ENCODE results near the gene ANKRD24.
"Not testable (repeated sequence)": the region's sequence is repeated elsewhere in the genome, so short reads cannot be mapped to it uniquely, and the experiment has no call there.

ANKRD24 gene

DNA sequence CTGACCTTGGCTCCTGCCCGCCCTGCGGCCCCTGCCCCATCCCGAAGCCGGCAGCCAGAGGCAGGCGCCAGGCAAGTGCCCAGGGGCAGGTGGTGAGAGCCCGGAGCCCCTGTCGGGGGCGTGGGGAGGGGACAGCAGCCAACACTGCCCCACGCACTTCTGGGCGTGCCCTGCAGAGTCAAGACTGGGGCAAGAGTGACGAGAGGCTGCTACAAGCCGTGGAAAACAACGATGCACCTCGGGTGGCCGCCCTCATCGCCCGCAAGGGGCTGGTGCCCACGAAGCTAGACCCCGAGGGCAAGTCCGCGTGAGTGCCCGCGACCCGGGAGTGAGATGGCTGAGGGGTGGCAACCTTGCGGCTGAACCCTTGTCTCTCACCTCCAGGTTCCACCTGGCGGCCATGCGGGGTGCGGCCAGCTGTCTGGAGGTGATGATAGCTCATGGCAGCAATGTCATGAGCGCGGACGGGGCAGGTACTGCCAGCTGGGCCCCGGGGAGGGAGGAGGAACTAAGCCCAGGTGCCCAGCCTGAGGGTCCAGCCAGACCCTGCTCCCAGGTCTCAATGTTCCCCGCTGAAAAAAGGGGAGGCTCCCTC lies 17.3 kb downstream of the ANKRD24 start:
- no peak for DNase-seq

GRCh38 chr19:4200940-4201542 lies 18.6 kb downstream of the ANKRD24 start:
- no peak for DNase-seq

DNA sequence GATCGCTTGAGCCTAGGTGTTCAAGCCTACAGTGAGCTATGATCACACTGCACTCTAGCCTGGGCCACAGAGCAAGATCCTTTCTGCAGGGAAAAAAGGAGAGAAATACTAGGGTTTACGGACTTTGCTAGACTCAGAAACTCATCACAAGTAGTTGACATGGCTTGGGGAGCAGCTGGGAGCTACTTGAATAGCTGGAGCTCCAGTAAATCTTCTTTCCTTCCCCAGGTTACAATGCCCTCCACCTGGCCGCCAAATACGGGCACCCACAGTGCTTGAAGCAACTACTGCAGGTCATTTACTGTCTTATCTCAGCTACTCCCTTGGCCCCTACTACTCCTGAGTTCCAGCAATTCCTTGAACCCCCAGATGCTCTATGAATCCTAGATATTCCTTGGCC lies 19.3 kb downstream of the ANKRD24 start:
- no peak for DNase-seq

DNA sequence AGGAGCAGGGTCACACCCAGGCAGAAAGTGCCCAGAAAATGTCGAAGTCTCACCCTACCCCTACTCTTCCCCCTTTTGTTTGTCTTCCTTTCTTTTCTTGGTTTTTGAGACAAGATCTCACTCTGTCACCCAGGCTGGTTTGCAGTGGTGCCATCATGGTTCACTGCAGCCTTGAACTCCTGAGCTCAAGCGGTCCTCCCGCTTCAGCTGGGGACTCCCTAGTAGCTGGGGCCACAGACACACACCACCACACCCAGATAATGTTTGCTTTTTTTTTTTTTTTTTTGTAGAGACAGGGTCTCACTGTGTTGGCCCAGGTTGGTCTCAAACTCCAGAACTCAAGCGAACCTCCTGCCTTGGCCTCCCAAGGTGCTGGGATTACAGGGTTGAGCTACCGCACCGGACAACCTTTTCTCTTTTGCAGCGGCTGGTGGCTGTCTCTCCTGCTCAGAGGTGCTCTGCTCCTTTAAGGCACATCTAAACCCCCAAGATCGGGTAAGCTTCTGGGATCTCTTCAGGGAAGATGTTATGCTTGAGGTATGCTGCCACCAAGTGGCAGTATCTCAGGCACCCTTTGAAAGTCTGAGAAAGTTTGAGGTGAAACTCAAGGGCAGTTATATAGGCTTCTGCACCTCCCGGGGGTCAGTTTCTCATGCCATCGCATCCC lies 24.5 kb downstream of the ANKRD24 start:
- DNase-seq, result peak in 1 of 2 donors; percentile 24

DNA sequence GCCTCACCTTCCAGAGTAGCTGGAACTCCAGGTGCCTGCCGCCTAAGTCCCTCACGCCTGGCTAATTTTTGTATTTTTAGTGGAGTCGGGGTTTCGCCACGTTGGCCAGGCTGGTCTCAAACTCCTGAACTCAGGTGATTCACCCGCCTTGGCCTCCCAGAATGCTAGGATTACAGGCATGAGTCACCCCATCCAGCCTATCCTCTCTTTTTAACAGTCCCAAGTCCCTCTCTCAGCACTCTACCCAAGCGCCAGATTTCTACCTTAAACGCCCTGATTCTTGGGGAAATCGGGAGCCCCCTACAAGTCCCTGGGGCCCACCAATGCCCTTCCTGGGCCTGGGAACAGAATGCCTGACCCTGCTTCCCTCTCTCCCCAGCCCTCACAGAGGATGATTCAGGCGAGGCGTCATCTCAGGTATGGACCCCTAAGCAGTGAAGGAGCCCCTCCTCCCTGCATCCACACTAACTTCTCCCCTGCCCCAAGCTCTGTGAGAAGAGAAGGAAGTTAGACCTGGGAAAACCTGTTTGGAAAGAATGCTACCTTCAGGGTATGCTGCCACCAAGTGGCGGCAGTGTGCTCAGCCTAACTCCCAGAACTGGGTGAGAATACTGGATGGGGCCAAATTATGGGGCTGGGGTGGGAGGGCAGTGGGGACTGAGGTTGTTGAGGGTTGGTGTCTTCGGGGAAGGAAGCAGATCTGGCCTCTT lies 26.1 kb downstream of the ANKRD24 start:
- peak; percentile 22 to 44 for DNase-seq

GRCh38 chr19:4210166-4210731 lies 27.8 kb downstream of the ANKRD24 start:
- DNase-seq, result no peak

DNA sequence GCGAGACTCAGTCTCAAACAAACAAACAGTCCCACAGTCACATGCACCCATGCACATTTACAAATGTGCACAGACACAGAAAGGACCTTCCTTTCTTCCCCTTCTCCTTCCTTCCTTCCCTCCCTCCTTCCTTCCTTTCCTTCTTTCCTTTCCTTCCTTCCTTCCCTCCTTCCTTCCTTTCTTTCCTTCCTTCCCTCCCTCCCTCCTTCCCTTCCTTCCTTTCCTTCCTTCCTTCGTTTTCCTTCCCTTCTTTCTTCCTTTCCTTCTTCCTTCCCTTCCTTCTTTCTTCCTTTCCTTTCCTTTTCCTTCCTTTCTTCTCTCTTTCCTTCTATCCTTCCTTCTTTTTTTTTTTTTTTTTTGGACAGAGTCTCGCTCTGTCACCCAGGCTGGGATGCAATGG lies 30.6 kb downstream of the ANKRD24 start:
- no peak for DNase-seq

DNA sequence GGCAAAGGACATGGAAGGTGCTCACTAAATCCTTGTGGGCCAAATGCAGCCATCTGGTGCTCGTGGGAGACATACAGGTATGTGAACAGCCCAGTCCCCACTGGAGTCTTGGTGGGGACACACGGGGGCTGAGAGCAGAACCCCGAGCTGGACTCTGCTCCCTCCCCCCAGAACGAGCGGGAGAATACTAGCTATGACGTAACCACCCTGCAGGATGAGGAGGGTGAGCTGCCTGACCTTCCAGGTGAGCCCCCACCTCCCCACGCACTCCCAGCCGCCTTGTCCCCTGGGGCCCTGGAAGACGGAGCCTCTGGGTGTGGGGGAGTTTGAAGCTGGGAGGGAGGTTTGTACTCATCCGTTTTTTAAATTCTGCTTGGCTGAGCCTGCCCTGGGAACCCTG lies 33.3 kb downstream of the ANKRD24 start:
- DNase-seq, result no peak

- DNase-seq, result no peak
Measured at GRCh38 chr19:4216846-4217245, 34.4 kb downstream of the ANKRD24 start.

DNA sequence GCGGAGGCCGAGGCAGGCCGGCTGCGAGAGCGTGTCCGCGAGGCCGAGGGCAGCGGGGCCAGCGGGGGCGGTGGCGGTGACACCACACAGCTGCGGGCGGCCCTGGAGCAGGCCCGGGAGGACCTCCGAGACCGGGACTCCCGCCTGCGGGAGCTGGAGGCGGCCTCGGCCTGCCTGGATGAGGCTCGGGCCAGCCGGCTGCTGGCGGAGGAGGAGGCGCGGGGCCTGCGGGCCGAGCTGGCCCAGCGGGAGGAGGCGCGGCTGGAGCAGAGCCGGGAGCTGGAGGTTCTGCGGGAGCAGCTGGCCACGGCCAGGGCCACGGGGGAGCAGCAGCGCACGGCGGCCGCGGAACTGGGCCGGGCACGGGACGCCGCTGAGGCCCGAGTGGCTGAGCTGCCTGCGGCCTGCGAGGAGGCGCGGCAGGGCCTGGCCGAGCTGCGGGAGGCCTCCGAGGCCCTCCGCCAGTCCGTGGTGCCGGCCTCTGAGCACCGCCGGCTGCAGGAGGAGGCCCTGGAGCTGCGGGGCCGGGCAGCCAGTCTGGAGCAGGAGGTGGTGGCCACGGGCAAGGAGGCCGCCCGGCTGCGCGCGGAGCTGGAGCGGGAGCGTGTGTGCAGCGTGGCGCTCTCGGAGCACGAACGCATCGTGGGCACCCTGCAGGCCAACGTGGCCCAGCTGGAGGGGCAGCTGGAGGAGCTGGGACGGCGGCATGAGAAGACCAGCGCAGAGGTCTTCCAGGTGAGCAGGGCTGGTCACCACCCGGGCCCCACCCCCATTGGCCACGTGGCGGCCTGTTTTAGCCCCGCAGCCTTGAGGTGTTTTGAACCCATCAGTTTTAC lies 35.2 kb downstream of the ANKRD24 start:
- no peak for DNase-seq

DNA sequence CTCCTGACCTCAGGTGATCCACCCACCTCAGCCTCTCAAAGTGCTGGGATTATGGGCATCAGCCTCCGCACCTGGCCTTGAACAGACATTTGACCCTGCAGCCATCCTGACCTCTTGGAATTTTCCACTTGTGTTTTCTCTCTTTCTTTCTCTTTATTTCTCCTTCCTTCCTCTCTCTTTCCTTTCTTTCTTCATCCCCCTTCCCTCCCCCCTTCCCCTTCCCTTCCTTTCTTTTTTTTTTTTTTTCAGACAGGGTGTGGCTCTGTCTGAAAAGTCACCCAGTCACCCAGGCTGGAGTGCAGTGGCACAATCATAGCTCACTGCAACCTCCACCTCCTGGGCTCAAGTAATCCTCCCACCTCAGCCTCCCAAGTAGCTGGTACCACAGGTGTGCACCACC lies 36.0 kb downstream of the ANKRD24 start:
- DNase-seq, result not testable (repeated sequence)

- DNase-seq, result no peak
Measured at GRCh38 chr19:4220188-4220587, 37.7 kb downstream of the ANKRD24 start.

- DNase-seq, result no peak
Measured at GRCh38 chr19:4224470-4224869, 42.0 kb downstream of the ANKRD24 start.

GRCh38 chr19:4225885-4226284 lies 43.4 kb downstream of the ANKRD24 start:
- DNase-seq, result peak; percentile 56 to 69

GRCh38 chr19:4227771-4228170 lies 45.3 kb downstream of the ANKRD24 start:
- DNase-seq, result no peak

- no peak for DNase-seq
Measured at GRCh38 chr19:4228765-4229178, 46.3 kb downstream of the ANKRD24 start.

DNA sequence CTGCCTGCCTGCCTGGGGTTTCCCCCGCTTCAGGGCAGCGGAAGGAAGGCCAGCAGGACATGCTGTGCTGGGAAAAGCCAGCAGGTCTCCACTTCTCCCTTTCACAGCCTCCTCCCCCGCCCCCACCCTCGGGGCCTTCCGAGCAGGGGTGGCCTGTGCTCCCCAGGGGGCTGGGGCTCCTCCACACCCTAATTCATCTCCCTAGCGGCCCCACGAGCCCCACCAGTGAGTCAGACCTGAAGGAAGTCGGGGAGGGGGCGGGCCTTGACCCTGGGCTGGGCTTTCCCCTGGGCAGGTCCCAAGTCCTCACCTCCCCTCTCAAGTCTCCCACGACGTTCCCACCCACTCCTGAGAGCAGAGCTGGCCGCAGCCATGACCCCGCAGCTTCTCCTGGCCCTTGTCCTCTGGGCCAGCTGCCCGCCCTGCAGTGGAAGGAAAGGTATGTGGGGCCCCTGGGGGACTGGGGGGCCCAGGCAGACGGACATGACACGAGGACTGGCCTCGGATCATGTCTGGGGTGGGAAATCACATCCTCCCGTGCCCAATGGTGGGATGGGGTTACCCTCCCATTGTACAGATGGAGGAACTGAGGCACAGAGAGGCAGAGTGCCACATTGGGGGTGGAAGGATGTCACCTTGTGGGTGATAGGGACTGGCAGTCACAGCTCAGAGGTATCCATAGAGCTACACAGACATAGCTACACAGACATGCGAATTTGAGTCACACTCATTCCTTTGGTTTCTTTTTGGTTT lies 46.9 kb downstream of the ANKRD24 start, which contains the start of gene EBI3:
Gene EBI3, plus strand, starts transcription at position 345 of the 753 bp plus-strand sequence. Its CDS starts 28 bp downstream, at position 373.
- peak; percentile 94 to 99 for DNase-seq

DNA sequence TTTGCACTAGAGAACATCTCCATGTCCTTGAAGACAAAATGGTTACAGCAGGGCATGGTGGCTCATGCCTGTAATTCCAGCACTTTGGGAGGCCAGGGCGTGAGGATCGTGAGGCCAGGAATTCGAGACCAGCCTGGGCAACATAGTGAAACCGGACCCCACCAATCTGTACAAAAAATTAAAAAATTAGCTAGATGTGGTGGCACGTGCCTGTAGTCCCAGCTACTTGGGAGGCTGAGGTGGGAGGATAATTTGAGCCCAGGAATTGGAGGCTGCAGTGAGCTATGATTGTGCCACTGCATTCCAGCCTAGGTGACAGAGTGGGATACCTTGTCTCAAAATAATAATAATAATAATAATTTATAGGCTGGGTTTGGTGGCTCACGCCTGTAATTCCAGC lies 47.7 kb downstream of the ANKRD24 start:
- not testable (repeated sequence) for DNase-seq

DNA sequence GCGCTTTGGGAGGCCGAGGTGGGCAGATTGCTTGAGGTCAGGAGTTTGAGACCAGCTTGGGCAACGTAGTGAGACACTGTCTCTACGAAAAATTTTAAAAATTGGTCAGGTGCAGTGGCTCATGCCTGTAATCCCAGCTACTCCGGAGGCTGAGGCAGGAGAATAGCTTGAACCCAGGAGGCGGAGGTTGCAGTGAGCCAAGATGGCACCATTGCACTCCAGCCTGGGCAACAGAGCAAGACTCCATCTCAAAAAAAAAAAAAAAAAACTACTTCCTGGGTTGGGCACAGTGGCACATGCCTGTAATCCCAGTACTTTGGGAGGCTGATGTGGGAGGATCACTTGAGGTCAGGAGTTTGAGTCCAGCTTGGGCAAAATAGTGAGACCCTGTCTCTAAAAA lies 49.0 kb downstream of the ANKRD24 start:
- not testable (repeated sequence) for DNase-seq

GRCh38 chr19:4232139-4232538 lies 49.6 kb downstream of the ANKRD24 start:
- DNase-seq, result not testable (repeated sequence)

- DNase-seq, result no peak
Measured at GRCh38 chr19:4232614-4233281, 50.3 kb downstream of the ANKRD24 start.

Measured in inflammatory macrophage treated with lipopolysaccharide for 1 hour (primary cell).